Astrocyte (in vitro differentiated cells and primary cell): ENCODE data around the gene TAP1.

Source experiments
- CTCF ChIP-seq: IDR thresholded peaks from 2 replicates; pipeline ENCODE4 v1.5.1; 2011; ENCODE audit warnings: low read depth, mild to moderate bottlenecking, inconsistent platforms, low read length, moderate library complexity; ENCODE audit not compliant: insufficient read depth
- EZH2 ChIP-seq: IDR thresholded peaks from 2 replicates; pipeline ENCODE4 v1.6.1; 2012; ENCODE audit warnings: mild to moderate bottlenecking, low read length, inconsistent platforms; ENCODE audit not compliant: insufficient read depth

GRCh38 chr6:32889533-32889932 is 36.0 kb upstream of the TAP1 start:
- no peak for TF ChIP-seq CTCF
- no peak for TF ChIP-seq EZH2
